Coronary artery (tissue), 2 donors: Measurements from ENCODE around the gene AP5Z1.

Experiments used
- DNase-seq: peaks from one replicate; pipeline ENCODE4 v3.0.0-alpha.2; 2017; ENCODE audit warnings: low spot score
- H3K27ac ChIP-seq, 2 donors: fragments of 200-600 bp; sonication (generic); one replicate each; pipeline ENCODE4 v1.5.1; 2016 to 2019
- H3K4me3 ChIP-seq: fragments of 200-600 bp; sonication (generic); 2 replicates; pipeline ENCODE4 v1.5.1; 2016; ENCODE audit warnings: mild to moderate bottlenecking, moderate library complexity
- TF ChIP-seq, protein P1 (sequence below): fragments of 200-600 bp; sonication (generic); IDR thresholded peaks from one replicate; pipeline ENCODE4 v1.5.1; 2019; ENCODE audit warnings: antibody characterized with exemption

The AP5Z1 gene

DNA sequence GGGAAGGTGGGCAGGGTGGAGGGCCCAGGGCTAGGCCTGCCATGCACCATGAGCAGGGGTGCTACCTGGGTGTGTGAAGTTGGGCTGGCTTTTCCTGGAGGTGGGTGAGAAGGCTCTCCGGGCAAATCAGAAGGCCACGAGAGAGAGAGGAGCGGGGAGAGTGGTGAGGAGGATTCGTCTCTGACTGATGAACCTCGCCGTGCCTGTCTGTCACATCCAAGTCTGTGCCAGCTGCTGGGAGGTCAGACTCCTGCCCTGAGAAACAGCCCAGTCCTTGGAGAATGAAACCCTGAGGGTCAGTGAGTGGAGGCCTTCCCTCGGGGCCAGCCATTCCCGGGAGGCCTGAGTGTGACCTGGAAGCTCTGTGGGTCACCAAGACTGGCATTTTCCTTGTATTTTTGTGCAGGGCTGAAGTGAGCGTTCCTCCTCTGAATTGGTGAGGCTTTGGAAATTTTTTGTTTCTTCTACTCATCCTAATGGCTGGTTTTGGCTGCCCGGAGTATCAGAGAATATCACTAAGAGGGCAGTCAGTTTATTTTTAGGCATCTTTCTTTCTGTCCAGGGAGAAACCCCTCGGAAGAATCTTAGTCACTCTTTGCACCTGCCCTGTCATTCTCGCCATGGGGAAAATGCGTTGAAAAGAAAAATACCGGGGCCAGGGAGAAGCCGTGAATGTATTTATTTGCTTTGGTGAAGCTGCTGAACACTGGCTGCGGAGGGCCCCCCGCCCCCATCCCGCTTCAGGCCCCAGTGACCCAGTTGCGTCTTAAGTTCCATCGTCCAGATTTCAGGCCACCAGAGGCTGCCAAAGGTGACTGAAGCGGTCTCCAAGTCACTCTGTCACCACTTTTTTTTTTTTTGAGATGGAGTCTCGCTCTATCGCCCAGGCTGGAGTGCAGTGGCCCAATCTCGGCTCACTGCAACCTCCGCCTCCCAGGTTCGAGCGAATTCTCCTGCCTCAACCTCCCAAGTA lies 6.5 kb upstream of the AP5Z1 start:
- Histone ChIP-seq H3K4me3 (no peak overlapping the region), H3K27ac (peak overlapping the region in 1 of 2 donors; percentile 29)
- TF ChIP-seq, protein P1, sequence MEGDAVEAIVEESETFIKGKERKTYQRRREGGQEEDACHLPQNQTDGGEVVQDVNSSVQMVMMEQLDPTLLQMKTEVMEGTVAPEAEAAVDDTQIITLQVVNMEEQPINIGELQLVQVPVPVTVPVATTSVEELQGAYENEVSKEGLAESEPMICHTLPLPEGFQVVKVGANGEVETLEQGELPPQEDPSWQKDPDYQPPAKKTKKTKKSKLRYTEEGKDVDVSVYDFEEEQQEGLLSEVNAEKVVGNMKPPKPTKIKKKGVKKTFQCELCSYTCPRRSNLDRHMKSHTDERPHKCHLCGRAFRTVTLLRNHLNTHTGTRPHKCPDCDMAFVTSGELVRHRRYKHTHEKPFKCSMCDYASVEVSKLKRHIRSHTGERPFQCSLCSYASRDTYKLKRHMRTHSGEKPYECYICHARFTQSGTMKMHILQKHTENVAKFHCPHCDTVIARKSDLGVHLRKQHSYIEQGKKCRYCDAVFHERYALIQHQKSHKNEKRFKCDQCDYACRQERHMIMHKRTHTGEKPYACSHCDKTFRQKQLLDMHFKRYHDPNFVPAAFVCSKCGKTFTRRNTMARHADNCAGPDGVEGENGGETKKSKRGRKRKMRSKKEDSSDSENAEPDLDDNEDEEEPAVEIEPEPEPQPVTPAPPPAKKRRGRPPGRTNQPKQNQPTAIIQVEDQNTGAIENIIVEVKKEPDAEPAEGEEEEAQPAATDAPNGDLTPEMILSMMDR: no peak
- no peak for DNase-seq

DNA sequence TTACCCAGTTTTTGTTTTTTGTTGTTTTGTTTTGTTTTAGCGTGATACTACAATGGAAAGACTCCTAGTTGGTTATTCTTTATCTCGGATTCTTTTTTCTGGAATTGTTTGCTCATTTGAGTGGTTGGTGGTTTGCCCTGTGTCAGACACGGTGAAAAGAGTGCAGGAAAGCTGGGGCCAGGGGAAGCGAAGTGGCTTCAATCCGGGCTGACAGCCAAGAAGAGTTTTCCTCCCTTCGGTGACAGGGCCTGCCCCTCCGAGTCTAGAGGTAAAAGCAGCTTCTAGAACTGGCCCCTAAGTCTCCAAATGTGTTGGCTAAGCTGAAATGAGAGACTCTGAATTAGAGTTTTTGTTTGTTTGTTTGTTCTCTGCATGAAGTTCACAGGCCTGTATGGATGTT lies 5.7 kb upstream of the AP5Z1 start:
- Histone ChIP-seq H3K27ac (no peak overlapping the region), H3K4me3 (no peak overlapping the region)
- TF ChIP-seq, protein P1: no peak
- DNase-seq: no peak

- no peak for DNase-seq
- no peak overlapping the region for H3K27ac ChIP-seq
- no peak overlapping the region for H3K4me3 ChIP-seq
- TF ChIP-seq, protein P1: no peak
These were observed 4.5 kb upstream of the AP5Z1 start for GRCh38 chr7:4770886-4771285.

DNA sequence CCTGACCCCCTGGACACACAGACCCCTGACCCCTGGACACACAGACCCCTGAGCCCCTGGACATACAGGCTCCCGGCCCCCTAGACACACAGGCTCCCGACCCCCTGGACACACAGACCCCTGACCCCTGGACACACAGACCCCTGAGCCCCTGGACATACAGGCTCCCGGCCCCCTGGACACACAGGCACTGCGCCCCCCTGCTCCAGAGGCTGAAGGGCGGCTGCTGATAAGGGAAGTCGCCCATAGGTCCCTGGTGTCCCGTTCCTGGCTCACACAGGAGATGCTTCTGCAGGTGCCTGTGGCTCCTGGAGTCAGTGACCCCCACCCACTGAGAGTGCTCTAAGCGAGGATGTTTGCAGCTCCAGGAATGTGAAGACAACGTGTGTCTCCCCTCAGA lies 3.7 kb upstream of the AP5Z1 start:
- TF ChIP-seq, protein P1: no peak
- no peak overlapping the region for H3K27ac ChIP-seq

GRCh38 chr7:4772306-4772705 lies 3.1 kb upstream of the AP5Z1 start:
- DNase-seq: no peak
- Histone ChIP-seq H3K27ac (no peak overlapping the region), H3K4me3 (no peak overlapping the region)
- TF ChIP-seq, protein P1: no peak

More for the DNA sequence above, 3.7 kb upstream of the AP5Z1 start:
- H3K4me3 ChIP-seq: no peak overlapping the region
- no peak for DNase-seq

DNA sequence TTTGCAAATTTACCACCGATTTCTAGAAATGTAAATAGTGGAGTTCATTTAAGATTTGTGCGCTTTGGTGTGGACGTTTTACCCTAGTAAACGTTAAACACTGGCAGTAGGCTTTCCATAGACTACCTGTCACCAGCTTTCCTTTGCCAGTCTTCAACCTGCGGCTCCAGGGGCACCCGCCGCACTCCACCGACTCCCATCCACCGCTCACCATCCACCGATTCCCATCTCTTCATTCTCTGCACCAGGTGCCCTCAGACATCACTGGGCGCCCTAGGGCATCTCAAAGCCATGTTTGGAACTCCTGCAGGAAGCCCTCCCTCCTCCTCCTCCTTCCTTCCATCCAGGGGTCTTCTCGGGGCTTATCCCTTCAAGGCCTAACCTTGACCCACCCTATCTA lies 1.4 kb upstream of the AP5Z1 start:
- Histone ChIP-seq H3K4me3 (peak overlapping the region; percentile 98), H3K27ac (peak overlapping the region; percentile 91 to 95)
- TF ChIP-seq, protein P1: no peak
- DNase-seq: no peak

DNA sequence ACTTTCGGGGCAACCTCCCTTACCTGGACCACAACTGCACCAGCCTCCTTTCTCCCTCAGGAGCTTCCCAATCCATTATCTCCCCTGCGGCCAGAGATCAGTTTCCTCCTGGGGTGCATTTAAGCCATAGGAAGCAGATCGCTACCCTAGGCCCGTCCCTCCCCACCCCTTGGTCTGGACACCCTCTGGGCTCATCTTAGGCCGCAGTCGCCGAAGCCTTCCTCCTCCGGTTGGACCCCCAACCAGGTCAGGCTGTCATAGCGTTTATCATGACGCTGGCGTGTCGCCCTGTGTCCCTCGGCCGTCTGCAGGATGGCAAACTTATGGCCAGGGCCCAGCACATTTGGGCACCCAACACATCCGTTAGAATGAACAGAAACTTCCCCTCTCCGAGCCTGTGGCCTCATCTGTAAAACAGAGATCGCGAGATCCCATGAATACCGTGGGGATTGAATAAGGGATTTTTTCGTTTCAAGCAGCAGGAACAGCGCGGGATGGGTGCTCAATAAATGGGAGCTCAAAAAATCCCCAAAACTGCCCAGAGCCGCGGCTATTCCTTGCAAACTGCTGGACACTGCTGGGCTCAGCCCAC lies 669 bp upstream of the AP5Z1 start:
- no peak for DNase-seq
- TF ChIP-seq, protein P1: no peak
- Histone ChIP-seq H3K4me3 (peak overlapping the region; percentile 98), H3K27ac (peak overlapping the region; percentile 91 to 95)
